HEK293 (cell line): ENCODE results near the gene ZSCAN22.

ENCODE experiments used
- CTCF ChIA-PET: fragments of 350-600 bp; formaldehyde crosslinking; extraction: SDS; loops from one replicate; lab custom pipeline; 2021; ENCODE audit warnings: antibody characterized with exemption; lab: Yijun Ruan, JAX
- POLR2A ChIA-PET: fragments of 300-600 bp; formaldehyde crosslinking; extraction: SDS; loops from one replicate; lab custom pipeline; 2020; ENCODE audit warnings: antibody characterized with exemption, inconsistent platforms; lab: Yijun Ruan, JAX
- H3K27ac ChIP-seq: fragments of 200-500 bp; sonication (Bioruptor generic); 2 replicates; pipeline ENCODE4 v1.5.1; 2014; ENCODE audit warnings: low read depth, low read length, control low read depth, inconsistent platforms; ENCODE audit errors: extremely low read depth
- H3K36me3 ChIP-seq, 2 experiments: fragments of 200-500 bp in 1 of 2; sonication (Bioruptor generic) in 1 of 2; 1 replicate in 1 of 2; 2 replicates in 1 of 2; pipeline ENCODE4 v1.5.1; 2014 to 2017; ENCODE audit warnings: inconsistent platforms in 2 of 2, low read length in 2 of 2; ENCODE audit not compliant: control insufficient read depth in 2 of 2, insufficient read depth in 1 of 2
- H3K4me1 ChIP-seq: fragments of 200-500 bp; sonication (Bioruptor generic); 2 replicates; pipeline ENCODE4 v1.5.1; 2014; ENCODE audit warnings: mild to moderate bottlenecking, low read length, inconsistent platforms; ENCODE audit not compliant: control insufficient read depth, insufficient read depth
- H3K4me3 ChIP-seq: 2 replicates; pipeline ENCODE4 v1.5.1; 2011; ENCODE audit warnings: low read depth, mild to moderate bottlenecking, control low read depth, low read length, moderate library complexity
- H3K9me3 ChIP-seq: fragments of 200-500 bp; sonication (Bioruptor generic); 2 replicates; pipeline ENCODE4 v1.5.1; 2014; ENCODE audit warnings: low read depth, low read length, inconsistent platforms; ENCODE audit not compliant: control insufficient read depth, insufficient read depth
- KLF10 ChIP-seq: fragments of 450-650 bp; IDR thresholded peaks from 2 replicates; pipeline ENCODE4 v1.5.1; 2018; ENCODE audit warnings: missing biosample characterization, mild to moderate bottlenecking, missing genetic modification characterization
- SCRT2 ChIP-seq: fragments of 450-650 bp; formaldehyde crosslinking; IDR thresholded peaks from 2 replicates; pipeline ENCODE4 v1.5.1; 2016; ENCODE audit warnings: missing biosample characterization, missing genetic modification characterization
- SETDB1 ChIP-seq: IDR thresholded peaks from one replicate; pipeline ENCODE4 v1.6.1; 2017; ENCODE audit warnings: mild to moderate bottlenecking, low read length, moderate library complexity, mixed read lengths; ENCODE audit not compliant: insufficient read length
- ZFP69B ChIP-seq: fragments of 450-650 bp; formaldehyde crosslinking; IDR thresholded peaks from 2 replicates; pipeline ENCODE4 v1.5.1; 2016; ENCODE audit warnings: missing biosample characterization, missing genetic modification characterization
- ZNF133 ChIP-seq: fragments of 450-650 bp; formaldehyde crosslinking; IDR thresholded peaks from 2 replicates; pipeline ENCODE4 v1.5.1; 2016; ENCODE audit warnings: missing biosample characterization, missing genetic modification characterization
- ZNF155 ChIP-seq: fragments of 450-650 bp; formaldehyde crosslinking; IDR thresholded peaks from 2 replicates; pipeline ENCODE4 v1.5.1; 2016; ENCODE audit warnings: missing biosample characterization, missing genetic modification characterization
- ZNF274 ChIP-seq, 2 experiments: fragments of 200-500 bp in 1 of 2; fragments of 450-650 bp in 1 of 2; sonication (Bioruptor generic) in 1 of 2; formaldehyde crosslinking in 1 of 2; IDR thresholded peaks; 2 replicates each; pipeline versions ENCODE4 v1.5.1 to v1.6.1; 2014 to 2016; ENCODE audit warnings: borderline replicate concordance in 1 of 2, inconsistent platforms in 1 of 2, low read length in 1 of 2, missing biosample characterization in 1 of 2, missing genetic modification characterization in 1 of 2
- ZNF292 ChIP-seq: fragments of 450-650 bp; formaldehyde crosslinking; IDR thresholded peaks from 2 replicates; pipeline ENCODE4 v1.5.1; 2016; ENCODE audit warnings: low read depth, missing biosample characterization, missing genetic modification characterization, borderline replicate concordance
- ZNF416 ChIP-seq: fragments of 450-650 bp; formaldehyde crosslinking; IDR thresholded peaks from 2 replicates; pipeline ENCODE4 v1.5.1; 2016; ENCODE audit warnings: missing biosample characterization, missing genetic modification characterization
- ZNF510 ChIP-seq: fragments of 450-650 bp; formaldehyde crosslinking; IDR thresholded peaks from 2 replicates; pipeline ENCODE4 v1.5.1; 2018; ENCODE audit warnings: mild to moderate bottlenecking, missing genetic modification characterization, missing biosample characterization; ENCODE audit not compliant: insufficient replicate concordance
- ZNF530 ChIP-seq: fragments of 450-650 bp; formaldehyde crosslinking; IDR thresholded peaks from 2 replicates; pipeline ENCODE4 v1.5.1; 2016; ENCODE audit warnings: low read depth, missing biosample characterization, missing genetic modification characterization
- ZNF544 ChIP-seq: fragments of 450-650 bp; formaldehyde crosslinking; IDR thresholded peaks from 2 replicates; pipeline ENCODE4 v1.5.0; 2017; ENCODE audit warnings: missing biosample characterization, missing genetic modification characterization
- ZNF549 ChIP-seq: fragments of 450-650 bp; IDR thresholded peaks from 2 replicates; pipeline ENCODE4 v1.5.1; 2018; ENCODE audit warnings: missing biosample characterization, missing genetic modification characterization, mild to moderate bottlenecking, inconsistent platforms, moderate library complexity
- ZNF843 ChIP-seq: fragments of 450-650 bp; formaldehyde crosslinking; IDR thresholded peaks from 2 replicates; pipeline ENCODE4 v1.5.1; 2016; ENCODE audit warnings: missing biosample characterization, missing genetic modification characterization
- TF ChIP-seq, protein P1 (sequence below): sonication (generic); formaldehyde crosslinking; IDR thresholded peaks from 2 replicates; pipeline ENCODE4 v1.8.1; 2022; ENCODE audit warnings: mild to moderate bottlenecking, moderate library complexity, missing genetic modification reagents
- TF ChIP-seq, protein P2 (sequence below): fragments of 450-650 bp; formaldehyde crosslinking; IDR thresholded peaks from 2 replicates; pipeline ENCODE4 v1.5.1; 2016; ENCODE audit warnings: missing biosample characterization, missing genetic modification characterization
- TF ChIP-seq, protein P3 (sequence below): fragments of 450-650 bp; formaldehyde crosslinking; IDR thresholded peaks from 2 replicates; pipeline ENCODE4 v1.5.1; 2017; ENCODE audit warnings: missing biosample characterization, missing genetic modification characterization

Gene ZSCAN22

DNA sequence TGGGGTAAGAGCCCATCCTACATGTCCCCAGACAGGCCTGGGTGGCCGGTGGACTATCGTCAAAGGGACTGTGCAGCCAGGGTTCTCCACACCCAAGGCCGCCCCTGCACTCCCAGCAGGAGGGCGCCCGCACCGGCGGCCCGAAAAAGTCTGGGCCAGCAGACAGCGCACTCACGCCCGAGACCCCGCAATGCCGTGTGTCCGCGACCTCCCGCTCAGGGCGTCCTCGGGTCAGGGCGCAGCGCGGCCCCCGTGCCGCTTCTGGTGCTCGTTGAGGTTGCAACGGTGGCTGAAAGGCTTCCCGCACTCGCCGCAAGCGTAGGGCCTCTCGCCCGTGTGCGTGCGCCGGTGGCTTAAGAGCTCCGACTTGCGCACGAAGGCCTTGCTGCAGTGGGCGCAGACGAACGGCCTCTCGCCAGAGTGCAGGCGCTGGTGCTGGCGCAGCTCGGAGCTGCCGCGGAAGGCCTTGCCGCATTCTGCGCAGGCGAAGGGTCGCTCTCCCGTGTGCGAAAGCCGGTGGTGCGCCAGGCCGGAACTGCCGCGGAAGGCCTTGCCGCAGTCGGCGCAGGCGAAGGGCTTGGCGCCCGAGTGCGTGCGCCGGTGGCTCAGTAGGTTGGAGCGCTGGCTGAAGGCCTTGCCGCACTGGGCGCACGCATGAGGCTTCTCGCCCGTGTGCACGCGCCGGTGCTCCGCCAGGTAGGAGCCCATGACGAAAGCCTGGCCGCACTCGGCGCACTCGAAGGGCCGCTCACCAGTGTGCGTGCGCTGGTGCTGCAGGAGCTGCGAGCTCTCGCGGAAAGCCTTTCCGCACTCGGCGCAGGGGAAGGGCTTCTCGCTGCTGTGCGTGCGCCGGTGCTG is 29.3 kb downstream of the ZSCAN22 start:
- Histone ChIP-seq H3K9me3 (no peaks in the 10 kb centered on the region), H3K27ac (no peak overlapping the region)
- POLR2A ChIA-PET: interaction anchor here (1.0 kb wide), 1 partner anchor 105 kb away, joined by 3 read pairs; no protein-coding TSS in a partner anchor
- no peak for TF ChIP-seq ZNF416 (tag by site-specific recombination)
- TF ChIP-seq, protein P1, sequence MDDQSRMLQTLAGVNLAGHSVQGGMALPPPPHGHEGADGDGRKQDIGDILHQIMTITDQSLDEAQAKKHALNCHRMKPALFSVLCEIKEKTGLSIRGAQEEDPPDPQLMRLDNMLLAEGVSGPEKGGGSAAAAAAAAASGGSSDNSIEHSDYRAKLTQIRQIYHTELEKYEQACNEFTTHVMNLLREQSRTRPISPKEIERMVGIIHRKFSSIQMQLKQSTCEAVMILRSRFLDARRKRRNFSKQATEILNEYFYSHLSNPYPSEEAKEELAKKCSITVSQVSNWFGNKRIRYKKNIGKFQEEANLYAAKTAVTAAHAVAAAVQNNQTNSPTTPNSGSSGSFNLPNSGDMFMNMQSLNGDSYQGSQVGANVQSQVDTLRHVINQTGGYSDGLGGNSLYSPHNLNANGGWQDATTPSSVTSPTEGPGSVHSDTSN (CRISPR knock-in tag): 0 out of 2 replicates have a peak, but pooled peaks have one; percentile 27
- TF ChIP-seq, all 188 proteins: peak for 1
- no peaks in the 10 kb centered on the region; a peak in 1 of 3 replicates for H3K36me3 ChIP-seq
- no peaks in the 10 kb centered on the region for H3K4me1 ChIP-seq
- CTCF ChIA-PET: no interaction called here
- no peak overlapping the region for H3K4me3 ChIP-seq

DNA sequence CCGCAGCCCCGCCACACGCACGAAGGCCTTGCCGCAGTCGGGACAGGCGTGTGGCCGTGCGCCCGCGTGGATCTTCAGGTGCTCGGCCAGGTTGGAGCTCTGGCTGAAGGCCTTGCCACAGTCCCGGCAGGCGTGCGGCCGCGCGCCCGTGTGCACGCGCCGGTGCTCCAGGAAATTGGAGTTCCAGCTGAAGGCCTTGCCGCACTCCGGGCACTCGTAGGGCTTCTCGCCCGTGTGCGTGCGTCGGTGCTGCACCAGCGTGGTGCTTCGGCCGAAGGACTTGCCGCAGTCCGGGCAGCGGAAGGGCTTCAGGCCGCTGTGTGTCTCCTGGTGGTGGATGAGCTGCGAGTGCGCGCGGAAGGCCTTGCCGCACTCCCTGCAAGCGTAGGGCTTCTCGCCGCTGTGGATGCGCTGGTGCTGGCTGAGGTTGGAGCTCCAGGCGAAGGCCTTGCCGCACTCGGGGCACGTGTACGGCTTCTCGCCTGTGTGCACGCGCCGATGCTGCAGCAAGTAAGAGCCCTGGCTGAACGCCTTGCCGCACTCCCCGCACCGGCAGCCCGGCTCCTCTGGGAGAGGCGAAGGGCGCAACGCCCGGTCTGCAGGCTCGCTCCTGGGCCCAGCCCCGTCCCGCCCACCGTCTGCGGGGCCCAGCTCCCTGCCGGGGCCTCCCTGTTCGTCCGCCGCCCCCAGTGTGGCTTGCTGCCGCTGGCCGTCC is 30.1 kb downstream of the ZSCAN22 start:
- ChIA-PET POLR2A (no interaction called here), CTCF (no interaction called here)
- Histone ChIP-seq H3K4me1 (no peaks in the 10 kb centered on the region), H3K27ac (no peak overlapping the region), H3K4me3 (no peak overlapping the region), H3K36me3 (no peaks in the 10 kb centered on the region; a peak in 1 of 3 replicates), H3K9me3 (no peaks in the 10 kb centered on the region)
- TF ChIP-seq ZNF530 (no peak), ZNF843 (tag by site-specific recombination) (no peak), ZNF133 (tag by site-specific recombination) (no peak), ZNF274 (IDR thresholded peaks at IDR 0.05; ENCODE audit: low read length) (no peak), ZNF274 (tag by site-specific recombination; IDR thresholded peaks at IDR 0.05; ENCODE audit: borderline replicate concordance) (no peak), KLF10 (no peak), SETDB1 (no peak), ZNF292 (tag by site-specific recombination) (no peak), ZNF510 (tag by site-specific recombination) (no peak), ZNF544 (no peak), ZNF549 (no peak), SCRT2 (tag by site-specific recombination) (no peak), ZNF155 (no peak), ZFP69B (no peak)
- TF ChIP-seq, protein P2, sequence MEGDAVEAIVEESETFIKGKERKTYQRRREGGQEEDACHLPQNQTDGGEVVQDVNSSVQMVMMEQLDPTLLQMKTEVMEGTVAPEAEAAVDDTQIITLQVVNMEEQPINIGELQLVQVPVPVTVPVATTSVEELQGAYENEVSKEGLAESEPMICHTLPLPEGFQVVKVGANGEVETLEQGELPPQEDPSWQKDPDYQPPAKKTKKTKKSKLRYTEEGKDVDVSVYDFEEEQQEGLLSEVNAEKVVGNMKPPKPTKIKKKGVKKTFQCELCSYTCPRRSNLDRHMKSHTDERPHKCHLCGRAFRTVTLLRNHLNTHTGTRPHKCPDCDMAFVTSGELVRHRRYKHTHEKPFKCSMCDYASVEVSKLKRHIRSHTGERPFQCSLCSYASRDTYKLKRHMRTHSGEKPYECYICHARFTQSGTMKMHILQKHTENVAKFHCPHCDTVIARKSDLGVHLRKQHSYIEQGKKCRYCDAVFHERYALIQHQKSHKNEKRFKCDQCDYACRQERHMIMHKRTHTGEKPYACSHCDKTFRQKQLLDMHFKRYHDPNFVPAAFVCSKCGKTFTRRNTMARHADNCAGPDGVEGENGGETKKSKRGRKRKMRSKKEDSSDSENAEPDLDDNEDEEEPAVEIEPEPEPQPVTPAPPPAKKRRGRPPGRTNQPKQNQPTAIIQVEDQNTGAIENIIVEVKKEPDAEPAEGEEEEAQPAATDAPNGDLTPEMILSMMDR: no peak
- TF ChIP-seq, protein P3, sequence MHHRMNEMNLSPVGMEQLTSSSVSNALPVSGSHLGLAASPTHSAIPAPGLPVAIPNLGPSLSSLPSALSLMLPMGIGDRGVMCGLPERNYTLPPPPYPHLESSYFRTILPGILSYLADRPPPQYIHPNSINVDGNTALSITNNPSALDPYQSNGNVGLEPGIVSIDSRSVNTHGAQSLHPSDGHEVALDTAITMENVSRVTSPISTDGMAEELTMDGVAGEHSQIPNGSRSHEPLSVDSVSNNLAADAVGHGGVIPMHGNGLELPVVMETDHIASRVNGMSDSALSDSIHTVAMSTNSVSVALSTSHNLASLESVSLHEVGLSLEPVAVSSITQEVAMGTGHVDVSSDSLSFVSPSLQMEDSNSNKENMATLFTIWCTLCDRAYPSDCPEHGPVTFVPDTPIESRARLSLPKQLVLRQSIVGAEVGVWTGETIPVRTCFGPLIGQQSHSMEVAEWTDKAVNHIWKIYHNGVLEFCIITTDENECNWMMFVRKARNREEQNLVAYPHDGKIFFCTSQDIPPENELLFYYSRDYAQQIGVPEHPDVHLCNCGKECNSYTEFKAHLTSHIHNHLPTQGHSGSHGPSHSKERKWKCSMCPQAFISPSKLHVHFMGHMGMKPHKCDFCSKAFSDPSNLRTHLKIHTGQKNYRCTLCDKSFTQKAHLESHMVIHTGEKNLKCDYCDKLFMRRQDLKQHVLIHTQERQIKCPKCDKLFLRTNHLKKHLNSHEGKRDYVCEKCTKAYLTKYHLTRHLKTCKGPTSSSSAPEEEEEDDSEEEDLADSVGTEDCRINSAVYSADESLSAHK (tag by site-specific recombination): no peak
